ENCODE data around the gene PITX2. TPM values are rescaled to one million over a fixed set of nuclear protein-coding genes. Genes with fewer than 3 reads are reported as not detected.
A peak's percentile ranks its signal among the peaks of the same experiment; 100 is the strongest.

PITX2 gene
- polyA plus RNA-seq, 1 donor (not counting 4 experiments of a cell fraction or from before 2014, with no cell fraction given): not detected

DNA sequence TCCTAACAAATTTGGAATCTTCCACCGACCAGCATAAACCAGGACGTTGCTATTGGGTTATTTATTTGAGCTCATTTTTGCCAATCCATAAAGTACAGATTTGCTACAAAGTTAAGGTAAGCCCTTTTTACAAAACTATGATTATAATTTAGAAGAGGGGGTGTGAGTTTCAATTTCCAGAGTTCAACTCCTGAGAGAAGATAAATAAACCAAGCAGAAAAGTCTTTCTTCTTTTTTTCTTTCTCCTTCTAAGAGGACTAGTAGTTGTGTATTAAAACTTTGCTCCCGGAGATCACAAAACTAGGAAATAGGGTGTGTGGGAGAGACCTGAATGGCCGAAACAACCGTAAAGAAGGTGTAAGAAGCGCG lies 2.6 kb downstream of the PITX2 start:
- Histone ChIP-seq H3K9me1 (ENCODE audit: control insufficient read depth, extremely low read depth, insufficient read depth, low read length) (no peaks in the 10 kb centered on the region), H4K20me1 (ENCODE audit: control insufficient read depth, extremely low read depth, insufficient read depth, low read length) (no peaks in the 10 kb centered on the region), H3K79me2 (ENCODE audit: control insufficient read depth, insufficient read depth, low read length) (no peaks in the 10 kb centered on the region), H3K36me3 (ENCODE audit: control insufficient read depth in 2 of 2, extremely low read depth in 1 of 2, insufficient read depth in 2 of 2, low read length in 2 of 2) (no peaks in the 10 kb centered on the region), H2AFZ (ENCODE audit: control insufficient read depth, low read length) (no peak overlapping the region), H3K27me3 (ENCODE audit: control insufficient read depth, extremely low read depth, insufficient read depth, low read length) (peaks cover 98% of the 10 kb centered on the region), H3K27ac (ENCODE audit: control insufficient read depth, insufficient read depth, low read length) (no peak overlapping the region), H3K9me3 (ENCODE audit: control insufficient read depth, low read depth, low read length) (peaks cover 11% of the 10 kb centered on the region), H3K4me3 (ENCODE audit: control insufficient read depth in 2 of 3, extremely low read depth in 1 of 3, insufficient read depth in 2 of 3, low read depth in 1 of 3, low read length in 3 of 3) (no peak overlapping the region), H3K9ac (ENCODE audit: control insufficient read depth, extremely low read depth, insufficient read depth, low read length) (no peak overlapping the region), H3K4me2 (ENCODE audit: control insufficient read depth, extremely low read depth, insufficient read depth, low read depth, low read length) (no peak overlapping the region), H3K4me1 (ENCODE audit: control insufficient read depth, extremely low read depth, insufficient read depth, low read length) (peaks cover 2% of the 10 kb centered on the region)
- FAIRE-seq (no peak), DNase-seq (ENCODE audit: low read depth, low spot score) (no peak)
- dilution Hi-C loops (cut with MboI; ENCODE audit: extremely low pct_ligation_motif_present, low sequenced_read_pairs): no loop called here
- no peak for TF ChIP-seq EZH2 (IDR thresholded peaks at IDR 0.05; ENCODE audit: low read length)
- TF ChIP-seq, protein P1, sequence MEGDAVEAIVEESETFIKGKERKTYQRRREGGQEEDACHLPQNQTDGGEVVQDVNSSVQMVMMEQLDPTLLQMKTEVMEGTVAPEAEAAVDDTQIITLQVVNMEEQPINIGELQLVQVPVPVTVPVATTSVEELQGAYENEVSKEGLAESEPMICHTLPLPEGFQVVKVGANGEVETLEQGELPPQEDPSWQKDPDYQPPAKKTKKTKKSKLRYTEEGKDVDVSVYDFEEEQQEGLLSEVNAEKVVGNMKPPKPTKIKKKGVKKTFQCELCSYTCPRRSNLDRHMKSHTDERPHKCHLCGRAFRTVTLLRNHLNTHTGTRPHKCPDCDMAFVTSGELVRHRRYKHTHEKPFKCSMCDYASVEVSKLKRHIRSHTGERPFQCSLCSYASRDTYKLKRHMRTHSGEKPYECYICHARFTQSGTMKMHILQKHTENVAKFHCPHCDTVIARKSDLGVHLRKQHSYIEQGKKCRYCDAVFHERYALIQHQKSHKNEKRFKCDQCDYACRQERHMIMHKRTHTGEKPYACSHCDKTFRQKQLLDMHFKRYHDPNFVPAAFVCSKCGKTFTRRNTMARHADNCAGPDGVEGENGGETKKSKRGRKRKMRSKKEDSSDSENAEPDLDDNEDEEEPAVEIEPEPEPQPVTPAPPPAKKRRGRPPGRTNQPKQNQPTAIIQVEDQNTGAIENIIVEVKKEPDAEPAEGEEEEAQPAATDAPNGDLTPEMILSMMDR (optimal IDR thresholded peaks at IDR 0.05 in 1 of 3, IDR thresholded peaks at IDR 0.05 in 1 of 3, conservative IDR thresholded peaks at IDR 0.05 in 1 of 3; ENCODE audit: extremely low read depth in 1 of 3, insufficient read depth in 2 of 3, low read length in 3 of 3): no peak

DNA sequence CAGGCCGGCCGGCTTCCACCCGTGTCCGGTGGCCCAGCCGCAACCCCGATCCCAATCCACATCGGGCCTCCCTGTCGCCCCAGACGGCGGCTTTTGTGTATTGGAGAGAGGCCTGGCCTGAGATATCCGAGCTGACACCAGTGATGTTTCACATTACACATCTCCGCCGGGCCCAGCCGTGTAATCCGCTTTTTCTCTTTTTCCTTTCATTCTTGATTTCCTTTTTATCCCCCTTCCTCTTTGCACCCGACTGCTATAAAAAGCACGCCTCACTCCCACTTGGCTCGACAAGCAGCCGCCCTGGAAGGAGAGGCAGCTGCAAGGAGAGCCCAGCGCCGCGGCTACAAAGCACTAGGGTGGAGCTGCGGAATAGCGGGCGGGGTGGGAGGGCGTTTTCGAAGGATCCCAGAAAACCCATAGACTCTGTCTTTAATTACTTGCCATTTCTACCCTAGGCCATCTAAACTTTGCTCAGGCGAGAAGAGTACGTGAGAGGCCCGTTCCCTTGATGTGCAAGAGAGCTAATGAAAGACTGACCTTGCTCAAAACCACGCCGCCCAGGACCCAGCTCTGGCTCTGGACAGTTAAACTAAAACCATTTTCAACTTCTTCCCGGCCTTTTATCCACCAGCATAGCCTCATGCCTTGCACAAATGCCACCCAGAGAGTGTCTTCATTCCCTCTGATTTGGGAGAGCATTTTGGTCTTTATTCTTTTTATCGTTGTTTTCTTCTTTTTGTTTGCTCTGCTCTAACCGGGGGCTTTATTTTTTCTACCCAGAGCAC lies 3.2 kb downstream of the PITX2 start:
- H3K9me3 ChIP-seq (ENCODE audit: control insufficient read depth, low read depth, low read length): peaks cover 11% of the 10 kb centered on the region
- no peak overlapping the region for H2AFZ ChIP-seq (ENCODE audit: control insufficient read depth, low read length)
- no peaks in the 10 kb centered on the region for H3K9me1 ChIP-seq (ENCODE audit: control insufficient read depth, extremely low read depth, insufficient read depth, low read length)
- FAIRE-seq: no peak
- H3K27me3 ChIP-seq (ENCODE audit: control insufficient read depth, extremely low read depth, insufficient read depth, low read length): peaks cover 100% of the 10 kb centered on the region
- peaks cover 2% of the 10 kb centered on the region for H3K4me1 ChIP-seq (ENCODE audit: control insufficient read depth, extremely low read depth, insufficient read depth, low read length)
- no peak for DNase-seq (ENCODE audit: low read depth, low spot score)
- TF ChIP-seq, protein P1 (optimal IDR thresholded peaks at IDR 0.05 in 1 of 3, IDR thresholded peaks at IDR 0.05 in 1 of 3, conservative IDR thresholded peaks at IDR 0.05 in 1 of 3; ENCODE audit: extremely low read depth in 1 of 3, insufficient read depth in 2 of 3, low read length in 3 of 3): no peak
- TF ChIP-seq EZH2 (IDR thresholded peaks at IDR 0.05; ENCODE audit: low read length): peak; percentile 29
- H3K79me2 ChIP-seq (ENCODE audit: control insufficient read depth, insufficient read depth, low read length): no peaks in the 10 kb centered on the region
- H3K27ac ChIP-seq (ENCODE audit: control insufficient read depth, insufficient read depth, low read length): no peak overlapping the region
- no peak overlapping the region for H3K4me2 ChIP-seq (ENCODE audit: control insufficient read depth, extremely low read depth, insufficient read depth, low read depth, low read length)
- no peaks in the 10 kb centered on the region for H4K20me1 ChIP-seq (ENCODE audit: control insufficient read depth, extremely low read depth, insufficient read depth, low read length)
- no peak overlapping the region for H3K9ac ChIP-seq (ENCODE audit: control insufficient read depth, extremely low read depth, insufficient read depth, low read length)
- dilution Hi-C loops (cut with MboI; ENCODE audit: extremely low pct_ligation_motif_present, low sequenced_read_pairs): no loop called here
- no peak overlapping the region for H3K4me3 ChIP-seq (ENCODE audit: control insufficient read depth in 2 of 3, extremely low read depth in 1 of 3, insufficient read depth in 2 of 3, low read depth in 1 of 3, low read length in 3 of 3)
- H3K36me3 ChIP-seq (ENCODE audit: control insufficient read depth in 2 of 2, extremely low read depth in 1 of 2, insufficient read depth in 2 of 2, low read length in 2 of 2): no peaks in the 10 kb centered on the region

Data from keratinocyte (primary cell).